Esophagus (tissue), 2 donors: Measurements from ENCODE around the gene CDH13. TPM values are rescaled to one million over a fixed set of nuclear protein-coding genes. Genes with fewer than 3 reads are reported as not detected.

Experiments used
- H3K27ac ChIP-seq, 2 donors: one replicate each; pipeline ENCODE4 v1.5.1; 2013; ENCODE audit warnings: low read depth in 2 of 2, mild to moderate bottlenecking in 2 of 2, inconsistent platforms in 1 of 2, low read length in 1 of 2, moderate library complexity in 1 of 2
- H3K27me3 ChIP-seq, 2 donors: one replicate each; pipeline ENCODE4 v1.6.1; 2013; ENCODE audit warnings: low read length in 2 of 2, control low read depth in 1 of 2, mild to moderate bottlenecking in 1 of 2; ENCODE audit not compliant: insufficient read depth in 2 of 2, control insufficient read depth in 1 of 2
- H3K36me3 ChIP-seq, 2 donors: one replicate each; pipeline ENCODE4 v1.6.1; 2013; ENCODE audit warnings: low read length in 1 of 2; ENCODE audit not compliant: control insufficient read depth in 2 of 2, insufficient read depth in 2 of 2
- H3K4me1 ChIP-seq, 2 donors: one replicate each; pipeline ENCODE4 v1.6.1; 2013; ENCODE audit warnings: low read length in 1 of 2; ENCODE audit not compliant: control insufficient read depth in 2 of 2, insufficient read depth in 2 of 2
- H3K4me3 ChIP-seq, 2 donors: one replicate each; pipeline ENCODE4 v1.5.1; 2013; ENCODE audit warnings: low read length in 2 of 2, mild to moderate bottlenecking in 2 of 2, low read depth in 1 of 2, moderate library complexity in 1 of 2
- H3K9me3 ChIP-seq, 2 donors: one replicate each; pipeline ENCODE4 v1.6.1; 2013; ENCODE audit warnings: mild to moderate bottlenecking in 2 of 2, low read depth in 1 of 2, low read length in 1 of 2, moderate library complexity in 1 of 2; ENCODE audit not compliant: control insufficient read depth in 2 of 2, insufficient read depth in 1 of 2
- WGBS, 2 donors: extraction: QIAGEN DNeasy Blood & Tissue Kit; methylation state at CpG; one replicate each; pipeline ENCODE4 v1.1.7; 2013; 5-methylcytosine and 5-hydroxymethylcytosine counted together
- polyA plus RNA-seq, 2 donors: library from polyadenylated mRNA; stranded (reverse); fragments of 200-250 nt; gene quantifications; one replicate each; pipeline ENCODE4 v1.2.3, GENCODE V29; 2013
- donor health status: healthy with polysubstance abuse.
- donor health status: Bipolar disorder and iron deficiency.

CDH13 gene
- polyA plus RNA-seq, 2 donors, result 1.3 to 4.3 TPM

GRCh38 chr16:83772806-83773205, 1146.0 kb downstream of the CDH13 start:
- Histone ChIP-seq H3K36me3 (no peaks in the 10 kb centered on the region), H3K4me1 (no peaks in the 10 kb centered on the region), H3K27ac (no peak overlapping the region), H3K9me3 (no peaks in the 10 kb centered on the region), H3K27me3 (no peaks in the 10 kb centered on the region), H3K4me3 (no peak overlapping the region)
- 41 to 43% methylated on average over 1 of the region's 1 CpG for WGBS, 2 donors

DNA sequence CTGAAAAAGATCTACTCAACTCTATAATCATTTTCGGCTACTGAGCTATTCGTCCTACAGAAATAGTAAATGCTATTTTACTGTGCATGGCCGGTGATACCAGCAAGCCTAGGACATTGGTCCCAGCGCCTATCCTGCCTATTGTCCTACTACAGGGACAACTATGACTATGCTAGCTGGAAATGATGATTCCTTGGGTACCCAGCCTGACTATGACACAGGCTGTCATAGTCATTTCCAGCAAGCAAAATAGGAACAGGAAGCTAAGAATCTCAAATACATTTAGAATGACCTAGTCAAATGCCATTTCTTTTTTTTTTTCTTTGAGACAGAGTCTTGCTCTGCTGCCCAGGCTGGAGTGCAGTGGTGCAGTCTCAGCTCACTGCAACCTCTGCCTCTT, 1147.3 kb downstream of the CDH13 start:
- no peaks in the 10 kb centered on the region for H3K9me3 ChIP-seq
- H3K4me1 ChIP-seq, result no peaks in the 10 kb centered on the region
- no peaks in the 10 kb centered on the region for H3K36me3 ChIP-seq
- 87 to 92% methylated on average over 4 of the region's 4 CpGs for WGBS, 2 donors
- H3K27ac ChIP-seq, result no peak overlapping the region
- no peaks in the 10 kb centered on the region for H3K27me3 ChIP-seq
- no peak overlapping the region for H3K4me3 ChIP-seq

DNA sequence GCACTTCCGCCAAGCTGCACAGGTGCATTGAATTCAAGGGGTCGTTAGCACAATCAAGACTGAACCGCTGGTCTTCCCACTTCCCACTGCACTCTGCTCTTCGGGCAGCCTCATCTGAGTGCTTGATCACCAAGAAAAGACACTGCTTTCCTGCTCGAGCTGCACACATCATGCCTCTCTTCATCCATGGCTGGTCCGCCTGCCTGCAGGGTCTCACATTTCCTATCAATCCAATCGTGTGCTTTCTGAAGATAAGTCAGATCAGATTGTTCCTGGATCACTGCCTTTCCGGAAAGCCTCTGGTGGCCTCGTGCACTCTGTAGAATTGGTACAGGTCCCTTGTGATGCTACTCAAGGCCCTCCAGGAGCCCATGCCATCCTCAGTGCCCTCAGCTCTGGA, 1150.2 kb downstream of the CDH13 start:
- Histone ChIP-seq H3K4me3 (no peak overlapping the region), H3K36me3 (no peaks in the 10 kb centered on the region), H3K4me1 (no peaks in the 10 kb centered on the region), H3K9me3 (no peaks in the 10 kb centered on the region), H3K27ac (no peak overlapping the region), H3K27me3 (no peaks in the 10 kb centered on the region)
- 85 to 88% methylated on average over 9 of the region's 9 CpGs for WGBS, 2 donors

DNA sequence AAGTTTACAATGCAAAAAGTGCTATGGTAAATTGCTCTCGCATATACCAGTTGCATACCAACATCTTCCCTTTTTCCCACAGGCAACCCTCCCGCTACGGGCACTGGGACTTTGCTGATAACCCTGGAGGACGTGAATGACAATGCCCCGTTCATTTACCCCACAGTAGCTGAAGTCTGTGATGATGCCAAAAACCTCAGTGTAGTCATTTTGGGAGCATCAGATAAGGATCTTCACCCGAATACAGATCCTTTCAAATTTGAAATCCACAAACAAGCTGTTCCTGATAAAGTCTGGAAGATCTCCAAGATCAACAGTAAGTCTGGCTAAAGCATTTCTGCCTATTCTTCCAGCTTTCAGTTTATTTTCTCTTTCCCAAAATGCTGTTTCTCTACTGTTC, 1153.1 kb downstream of the CDH13 start:
- Histone ChIP-seq H3K36me3 (no peaks in the 10 kb centered on the region), H3K9me3 (no peaks in the 10 kb centered on the region), H3K27me3 (no peaks in the 10 kb centered on the region), H3K4me1 (no peaks in the 10 kb centered on the region), H3K27ac (no peak overlapping the region), H3K4me3 (no peak overlapping the region)
- 28 to 37% methylated on average over 6 of the region's 6 CpGs for WGBS, 2 donors

GRCh38 chr16:83785455-83785854, 1158.7 kb downstream of the CDH13 start:
- Histone ChIP-seq H3K9me3 (no peaks in the 10 kb centered on the region), H3K36me3 (no peaks in the 10 kb centered on the region), H3K4me1 (no peaks in the 10 kb centered on the region), H3K27me3 (no peaks in the 10 kb centered on the region), H3K4me3 (no peak overlapping the region), H3K27ac (no peak overlapping the region)
- WGBS, 2 donors, result 79 to 84% methylated on average over 2 of the region's 2 CpGs

DNA sequence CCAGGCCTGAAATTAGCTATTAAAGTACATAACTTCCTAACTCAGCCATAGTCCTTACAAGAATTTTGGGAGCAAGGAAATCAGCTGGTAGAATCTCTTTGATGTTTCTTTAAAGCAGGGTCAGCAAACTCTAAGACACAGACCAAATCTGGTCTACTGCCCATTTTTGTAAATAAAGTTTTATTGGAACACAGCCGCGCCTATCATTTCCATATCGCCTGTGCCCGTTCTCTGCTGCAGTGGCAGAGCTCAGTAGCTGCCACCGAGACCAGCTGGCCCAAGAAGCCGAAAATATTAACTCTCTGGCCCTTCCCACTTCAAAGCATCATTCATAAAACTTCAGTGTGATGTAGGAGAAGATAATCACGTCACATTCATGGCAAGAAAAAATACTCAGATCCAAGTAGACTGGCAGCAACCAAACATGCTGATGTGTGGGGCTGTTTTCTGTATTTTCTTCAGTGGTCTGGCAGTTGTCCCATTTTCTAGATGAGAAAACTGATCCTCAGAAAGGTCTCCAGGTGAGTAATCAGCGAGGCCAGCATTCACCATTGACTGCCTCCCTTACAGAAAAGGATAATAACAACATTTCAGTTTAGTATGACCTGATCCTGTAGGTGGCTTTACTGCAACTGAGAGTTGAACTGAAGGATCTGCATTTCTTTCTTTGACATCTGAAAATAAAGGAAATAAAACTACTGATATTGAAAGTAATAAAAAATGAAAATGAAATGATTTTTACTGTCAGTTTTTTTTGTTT, 1163.1 kb downstream of the CDH13 start:
- no peaks in the 10 kb centered on the region for H3K4me1 ChIP-seq
- 81 to 90% methylated on average over 8 of the region's 8 CpGs for WGBS, 2 donors
- H3K27ac ChIP-seq, result no peak overlapping the region
- no peaks in the 10 kb centered on the region for H3K36me3 ChIP-seq
- no peak overlapping the region for H3K4me3 ChIP-seq
- no peaks in the 10 kb centered on the region for H3K27me3 ChIP-seq
- no peaks in the 10 kb centered on the region for H3K9me3 ChIP-seq

GRCh38 chr16:83791916-83792315, 1165.1 kb downstream of the CDH13 start:
- H3K27me3 ChIP-seq, result no peaks in the 10 kb centered on the region
- no peaks in the 10 kb centered on the region for H3K4me1 ChIP-seq
- no peaks in the 10 kb centered on the region for H3K9me3 ChIP-seq
- no peak overlapping the region for H3K4me3 ChIP-seq
- no peaks in the 10 kb centered on the region for H3K36me3 ChIP-seq
- no peak overlapping the region for H3K27ac ChIP-seq
- WGBS, 2 donors, result 94 to 98% methylated on average over 10 of the region's 10 CpGs

DNA sequence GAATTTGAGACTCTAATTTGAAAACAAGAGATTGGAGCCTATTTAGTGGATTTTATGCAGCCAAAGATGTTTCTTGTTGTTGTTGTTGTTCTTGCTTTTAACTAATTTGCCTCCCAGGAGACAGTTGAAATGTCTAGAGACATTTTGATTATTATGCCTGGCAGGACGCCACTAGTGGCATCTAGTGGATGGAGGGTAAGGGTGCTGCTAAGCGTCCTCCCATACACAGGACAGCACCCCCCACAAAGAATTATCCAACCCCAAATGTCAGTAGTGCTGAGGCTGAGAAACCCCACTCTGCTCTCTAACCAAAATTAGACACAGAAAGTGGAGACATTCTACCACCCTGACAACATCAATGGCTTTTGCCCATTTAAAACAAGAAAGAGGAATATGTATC, 1165.6 kb downstream of the CDH13 start:
- no peaks in the 10 kb centered on the region for H3K27me3 ChIP-seq
- WGBS, 2 donors, result 77 to 81% methylated on average over 2 of the region's 2 CpGs

GRCh38 chr16:83793179-83793578, 1166.4 kb downstream of the CDH13 start:
- no peak overlapping the region for H3K27ac ChIP-seq
- no peaks in the 10 kb centered on the region for H3K4me1 ChIP-seq
- no peaks in the 10 kb centered on the region for H3K36me3 ChIP-seq
- H3K4me3 ChIP-seq, result no peak overlapping the region
- no peaks in the 10 kb centered on the region for H3K9me3 ChIP-seq
- no peaks in the 10 kb centered on the region for H3K27me3 ChIP-seq
- 42 to 54% methylated on average over 9 of the region's 9 CpGs for WGBS, 2 donors

More for the DNA sequence above, 1165.6 kb downstream of the CDH13 start:
- Histone ChIP-seq H3K4me1 (no peaks in the 10 kb centered on the region), H3K4me3 (no peak overlapping the region), H3K36me3 (no peaks in the 10 kb centered on the region), H3K9me3 (no peaks in the 10 kb centered on the region), H3K27ac (no peak overlapping the region)

GRCh38 chr16:83794860-83795554, 1168.2 kb downstream of the CDH13 start:
- 78 to 79% methylated on average over 10 of the region's 10 CpGs for WGBS, 2 donors
- Histone ChIP-seq H3K36me3 (no peaks in the 10 kb centered on the region), H3K4me1 (no peaks in the 10 kb centered on the region), H3K4me3 (no peak overlapping the region), H3K9me3 (no peaks in the 10 kb centered on the region), H3K27me3 (no peaks in the 10 kb centered on the region), H3K27ac (no peak overlapping the region)
